ENCODE measurements around the gene ZNF813. TPM values are rescaled to one million over a fixed set of nuclear protein-coding genes. Genes with fewer than 3 reads are reported as not detected.

The ZNF813 gene
- total RNA-seq, 1 experiment from 2014 or later = 3.5 TPM

DNA sequence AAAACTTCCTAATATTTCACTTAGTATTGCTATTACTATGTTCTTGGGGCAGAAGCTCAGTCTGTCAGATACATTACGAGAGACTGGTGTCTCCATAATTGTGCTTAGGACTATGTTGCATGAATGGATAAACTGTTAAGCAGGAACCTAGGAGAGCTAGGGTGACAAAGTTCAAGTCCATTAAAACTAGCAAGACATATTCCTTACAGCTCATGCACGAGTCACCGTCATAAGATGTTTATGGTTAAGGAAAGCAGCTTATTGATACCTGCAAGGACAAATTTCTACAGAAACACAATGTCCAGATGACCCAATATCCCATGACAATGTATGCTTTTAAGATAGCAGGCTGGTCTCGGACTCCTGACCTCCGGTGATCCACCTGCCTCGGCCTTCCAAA lies 5.7 kb upstream of the ZNF813 start:
- CTCF ChIA-PET = no interaction called here
- TF ChIP-seq, protein P1, sequence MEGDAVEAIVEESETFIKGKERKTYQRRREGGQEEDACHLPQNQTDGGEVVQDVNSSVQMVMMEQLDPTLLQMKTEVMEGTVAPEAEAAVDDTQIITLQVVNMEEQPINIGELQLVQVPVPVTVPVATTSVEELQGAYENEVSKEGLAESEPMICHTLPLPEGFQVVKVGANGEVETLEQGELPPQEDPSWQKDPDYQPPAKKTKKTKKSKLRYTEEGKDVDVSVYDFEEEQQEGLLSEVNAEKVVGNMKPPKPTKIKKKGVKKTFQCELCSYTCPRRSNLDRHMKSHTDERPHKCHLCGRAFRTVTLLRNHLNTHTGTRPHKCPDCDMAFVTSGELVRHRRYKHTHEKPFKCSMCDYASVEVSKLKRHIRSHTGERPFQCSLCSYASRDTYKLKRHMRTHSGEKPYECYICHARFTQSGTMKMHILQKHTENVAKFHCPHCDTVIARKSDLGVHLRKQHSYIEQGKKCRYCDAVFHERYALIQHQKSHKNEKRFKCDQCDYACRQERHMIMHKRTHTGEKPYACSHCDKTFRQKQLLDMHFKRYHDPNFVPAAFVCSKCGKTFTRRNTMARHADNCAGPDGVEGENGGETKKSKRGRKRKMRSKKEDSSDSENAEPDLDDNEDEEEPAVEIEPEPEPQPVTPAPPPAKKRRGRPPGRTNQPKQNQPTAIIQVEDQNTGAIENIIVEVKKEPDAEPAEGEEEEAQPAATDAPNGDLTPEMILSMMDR (conservative IDR thresholded peaks at IDR 0.05; ENCODE audit: low read depth, low read length) = no peak
- no peak for TF ChIP-seq EZH2 (IDR thresholded peaks at IDR 0.05; ENCODE audit: low read length, unreplicated experiment)
- TF ChIP-seq EZH2phosphoT487 (IDR thresholded peaks at IDR 0.05; ENCODE audit: borderline replicate concordance, low read length) = no peak

GRCh38 chr19:53462861-53463260 lies 4.7 kb upstream of the ZNF813 start:
- Histone ChIP-seq H3K9me3 (ENCODE audit: low read length) (peaks cover 14% of the 10 kb centered on the region), H3K4me3 (ENCODE audit: low read length) (no peak overlapping the region), H3K9ac (ENCODE audit: low read length) (no peak overlapping the region), H3K27me3 (ENCODE audit: low read length) (no peaks in the 10 kb centered on the region), H3K4me2 (ENCODE audit: low read length) (no peak overlapping the region), H3K4me1 (ENCODE audit: insufficient read depth, low read length) (no peaks in the 10 kb centered on the region), H3K9me2 (replicated peaks; ENCODE audit: low read length) (no peaks in the 10 kb centered on the region), H3K27ac (ENCODE audit: low read length) (no peak overlapping the region), H3K79me2 (ENCODE audit: low read length) (no peaks in the 10 kb centered on the region), H2AFZ (ENCODE audit: low read length) (no peak overlapping the region), H3K36me3 (ENCODE audit: low read depth, low read length) (peaks cover 12% of the 10 kb centered on the region; the same call in 1 of the 2 replicates), H4K20me1 (ENCODE audit: low read length) (no peaks in the 10 kb centered on the region), H3F3A (ENCODE audit: low read length, unreplicated experiment) (no peaks in the 10 kb centered on the region)
- ChIA-PET POLR2A (ENCODE audit: unreplicated experiment) (no interaction called here), CTCF (no interaction called here)
- no peak for TF ChIP-seq EZH2phosphoT487 (IDR thresholded peaks at IDR 0.05; ENCODE audit: borderline replicate concordance, low read length)
- TF ChIP-seq, protein P1 (conservative IDR thresholded peaks at IDR 0.05; ENCODE audit: low read depth, low read length) = no peak
- TF ChIP-seq EZH2 (IDR thresholded peaks at IDR 0.05; ENCODE audit: low read length, unreplicated experiment) = no peak
- no peak for DNase-seq
- no peak for ATAC-seq
- no TSS peak for BruUV-seq (replicated peaks)
- intact Hi-C loops (cut with micrococcal nuclease) = no loop called here

More for the DNA sequence above, 5.7 kb upstream of the ZNF813 start:
- Histone ChIP-seq H3K79me2 (ENCODE audit: low read length) (no peaks in the 10 kb centered on the region), H2AFZ (ENCODE audit: low read length) (no peak overlapping the region), H3K4me1 (ENCODE audit: insufficient read depth, low read length) (no peaks in the 10 kb centered on the region), H3K4me3 (ENCODE audit: low read length) (no peak overlapping the region), H3K27ac (ENCODE audit: low read length) (no peak overlapping the region), H3K4me2 (ENCODE audit: low read length) (no peak overlapping the region), H3K9ac (ENCODE audit: low read length) (no peak overlapping the region), H3K27me3 (ENCODE audit: low read length) (no peaks in the 10 kb centered on the region), H3F3A (ENCODE audit: low read length, unreplicated experiment) (no peaks in the 10 kb centered on the region), H3K9me3 (ENCODE audit: low read length) (peaks cover 24% of the 10 kb centered on the region), H4K20me1 (ENCODE audit: low read length) (no peaks in the 10 kb centered on the region), H3K36me3 (ENCODE audit: low read depth, low read length) (peaks cover 20% of the 10 kb centered on the region; the same call in 1 of the 2 replicates), H3K9me2 (replicated peaks; ENCODE audit: low read length) (no peaks in the 10 kb centered on the region)
- no TSS peak for BruUV-seq (replicated peaks)
- intact Hi-C loops (cut with micrococcal nuclease) = no loop called here
- DNase-seq = peak; percentile 54
- ATAC-seq = peak; percentile 68
- POLR2A ChIA-PET (ENCODE audit: unreplicated experiment) = interaction anchor here (0.6 kb wide), 1 partner anchor 30 kb away, joined by 6 read pairs; no protein-coding TSS in a partner anchor

GRCh38 chr19:53463263-53463662 lies 4.3 kb upstream of the ZNF813 start:
- ATAC-seq = no peak
- TF ChIP-seq EZH2 (IDR thresholded peaks at IDR 0.05; ENCODE audit: low read length, unreplicated experiment) = no peak
- TF ChIP-seq, protein P1 (conservative IDR thresholded peaks at IDR 0.05; ENCODE audit: low read depth, low read length) = no peak
- intact Hi-C loops (cut with micrococcal nuclease) = no loop called here
- no peak for DNase-seq
- H3F3A ChIP-seq (ENCODE audit: low read length, unreplicated experiment) = no peaks in the 10 kb centered on the region
- H3K27ac ChIP-seq (ENCODE audit: low read length) = no peak overlapping the region
- POLR2A ChIA-PET (ENCODE audit: unreplicated experiment) = no interaction called here
- CTCF ChIA-PET = no interaction called here
- BruUV-seq (replicated peaks) = no TSS peak
- H3K9me2 ChIP-seq (replicated peaks; ENCODE audit: low read length) = no peaks in the 10 kb centered on the region
- H3K36me3 ChIP-seq (ENCODE audit: low read depth, low read length) = peaks cover 8% of the 10 kb centered on the region; the same call in 1 of the 2 replicates
- no peaks in the 10 kb centered on the region for H3K4me1 ChIP-seq (ENCODE audit: insufficient read depth, low read length)
- no peaks in the 10 kb centered on the region for H3K27me3 ChIP-seq (ENCODE audit: low read length)
- H4K20me1 ChIP-seq (ENCODE audit: low read length) = no peaks in the 10 kb centered on the region
- H3K9me3 ChIP-seq (ENCODE audit: low read length) = peaks cover 10% of the 10 kb centered on the region
- H3K79me2 ChIP-seq (ENCODE audit: low read length) = no peaks in the 10 kb centered on the region
- H3K9ac ChIP-seq (ENCODE audit: low read length) = no peak overlapping the region
- H3K4me3 ChIP-seq (ENCODE audit: low read length) = no peak overlapping the region
- H3K4me2 ChIP-seq (ENCODE audit: low read length) = no peak overlapping the region
- no peak overlapping the region for H2AFZ ChIP-seq (ENCODE audit: low read length)

All from PC-3 (cell line).